ENCODE data around the gene ZNF287.

Gene ZNF287

DNA sequence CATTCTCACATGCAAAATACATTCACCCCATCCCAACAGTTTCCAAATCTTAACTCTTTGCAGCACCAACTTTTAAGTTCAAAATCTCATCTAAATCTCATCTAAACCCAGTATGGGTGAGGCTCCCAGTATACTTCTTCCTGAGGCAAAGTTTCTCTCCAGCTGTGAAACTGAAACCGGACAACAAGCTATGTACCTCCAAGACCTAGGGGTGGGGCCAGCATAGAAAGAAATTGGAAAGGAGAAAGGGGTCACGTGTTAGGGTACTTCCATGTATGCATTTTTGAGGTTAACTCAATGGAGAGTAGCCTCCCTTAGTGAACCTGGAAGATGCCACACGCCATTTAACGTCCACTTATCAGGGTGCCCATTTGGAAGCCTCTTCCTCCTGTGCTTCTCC is 53.1 kb downstream of the ZNF287 start:
- no peak for DNase-seq

- DNase-seq: no peak
These were observed 55.1 kb downstream of the ZNF287 start for GRCh38 chr17:16513873-16514272.

DNA sequence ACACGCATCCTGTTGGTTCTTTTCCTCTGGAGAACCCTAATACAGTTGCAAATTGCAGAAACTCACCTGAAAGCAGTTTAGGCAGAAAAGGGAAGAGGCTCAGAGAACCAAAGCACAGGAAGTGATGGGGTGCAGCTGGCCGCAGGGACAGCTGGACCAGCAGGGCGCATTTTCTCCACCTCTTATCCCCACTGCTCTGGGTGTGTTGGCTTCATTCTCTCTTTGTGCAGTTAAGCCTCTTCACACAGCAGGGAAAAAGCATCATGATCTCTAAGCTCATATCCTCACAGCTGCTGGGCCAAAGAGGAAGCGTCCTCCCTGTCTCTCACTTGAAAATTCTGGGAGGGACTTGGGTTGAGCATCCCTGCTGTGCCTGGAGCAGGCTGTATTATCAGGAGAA is 57.0 kb downstream of the ZNF287 start:
- DNase-seq: no peak

- DNase-seq: no peak
These were observed 57.4 kb downstream of the ZNF287 start for GRCh38 chr17:16511593-16511992.

- no peak for DNase-seq
These were observed 61.0 kb downstream of the ZNF287 start for GRCh38 chr17:16507918-16508533.

GRCh38 chr17:16506188-16506587 is 62.8 kb downstream of the ZNF287 start:
- no peak for DNase-seq

- no peak for DNase-seq
These were observed 64.0 kb downstream of the ZNF287 start for GRCh38 chr17:16504984-16505383.
